Measurements from ENCODE around the gene COL2A1.
A peak's percentile ranks its signal among the peaks of the same experiment; 100 is the strongest.

The COL2A1 gene

DNA sequence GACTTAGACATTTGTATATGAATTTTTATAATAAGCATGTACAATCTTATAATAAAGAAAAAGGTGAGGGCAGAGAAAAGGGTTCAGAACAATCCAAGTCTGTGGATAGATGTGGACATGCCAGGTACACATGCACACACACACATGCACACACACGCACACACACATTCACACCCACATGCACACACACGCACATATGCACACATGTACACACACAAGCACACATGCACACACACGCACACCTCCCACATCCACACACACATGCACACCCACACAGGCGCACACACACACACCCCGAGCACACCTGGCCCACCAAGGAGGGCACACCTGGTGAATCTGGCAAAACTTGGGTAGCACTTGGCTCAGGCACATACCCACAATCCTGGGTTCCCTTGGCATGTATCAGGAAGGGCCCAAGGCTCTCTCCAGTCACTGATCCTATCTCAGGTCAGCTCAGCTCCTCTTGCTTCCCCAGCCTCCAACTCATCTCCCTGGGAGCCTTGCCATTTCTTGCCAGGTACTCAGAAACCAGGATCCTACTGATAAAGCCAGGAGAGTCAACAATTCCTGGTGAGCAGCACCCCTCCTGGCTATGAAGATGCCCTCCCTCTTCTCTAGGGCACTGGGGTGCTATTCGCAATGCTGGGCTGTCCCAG lies 59.5 kb downstream of the COL2A1 start:
- DNase-seq (ENCODE audit: low read depth) = no peak

GRCh38 chr12:47943623-47944340 lies 60.5 kb downstream of the COL2A1 start:
- no peak for DNase-seq (ENCODE audit: low read depth)

DNA sequence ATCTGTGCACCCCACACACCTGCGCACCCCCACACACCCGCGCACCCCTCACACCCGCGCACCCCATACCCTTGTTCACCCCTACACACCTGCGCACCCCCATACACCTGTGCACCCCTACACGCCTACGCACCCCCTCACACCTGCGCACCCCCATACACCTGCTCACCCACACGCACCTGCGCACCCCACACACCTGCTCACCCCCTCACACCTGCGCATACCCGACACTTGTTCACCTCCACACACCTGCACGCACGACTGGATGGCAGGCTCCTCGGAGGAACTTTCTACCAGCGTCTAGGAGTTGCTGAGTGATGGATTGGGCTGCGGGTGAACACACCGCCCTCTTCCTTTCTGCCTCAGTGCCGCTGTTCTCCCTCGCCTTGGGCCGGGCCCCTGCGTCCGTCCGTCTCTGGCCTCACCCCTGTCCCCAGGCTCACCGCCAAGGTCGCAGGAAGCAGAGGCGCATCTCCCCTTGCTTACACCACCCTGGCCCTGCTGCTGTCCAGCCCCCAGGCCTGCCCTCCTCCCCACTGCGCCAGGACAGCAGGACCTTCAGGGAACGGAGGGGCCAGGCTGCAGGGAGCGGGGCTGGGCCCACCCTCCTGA lies 61.6 kb downstream of the COL2A1 start:
- DNase-seq (ENCODE audit: low read depth) = no peak

DNA sequence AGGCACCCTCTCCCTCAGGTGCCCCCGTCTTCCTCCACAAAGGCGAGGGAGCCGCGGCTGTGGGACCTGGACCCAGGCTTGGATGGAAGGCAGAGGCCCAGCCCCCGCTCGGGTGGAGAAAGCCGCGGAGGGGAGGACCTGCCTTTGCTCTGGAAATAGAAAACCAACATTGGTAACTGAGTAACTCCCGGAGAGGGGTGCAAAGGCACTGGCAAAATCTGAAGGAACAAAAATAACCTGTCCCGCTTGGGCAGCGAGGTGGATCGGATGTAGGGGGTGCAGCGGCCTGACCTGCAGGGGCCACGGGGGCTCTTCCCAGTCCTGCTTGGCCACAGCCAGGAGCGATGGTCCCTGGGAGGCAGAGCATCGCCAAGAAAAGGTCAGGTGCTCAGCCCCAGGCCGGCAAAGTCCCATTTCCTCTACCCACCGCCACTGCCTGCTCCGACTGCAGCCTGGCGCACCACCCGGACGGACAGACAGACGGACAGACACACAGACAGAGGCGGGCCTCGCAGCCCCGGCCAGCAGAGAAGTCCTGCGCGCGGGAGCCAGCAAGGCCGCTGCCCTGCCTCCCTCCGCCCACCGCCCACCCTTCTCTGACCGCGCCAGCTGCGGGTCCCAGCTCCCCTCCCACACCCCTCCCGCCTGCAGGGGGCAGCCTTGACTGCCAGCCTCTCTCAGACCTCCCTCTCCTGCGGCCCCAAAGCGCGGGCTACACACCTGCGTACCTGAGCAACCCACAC lies 62.2 kb downstream of the COL2A1 start:
- DNase-seq (ENCODE audit: low read depth) = no peak

DNA sequence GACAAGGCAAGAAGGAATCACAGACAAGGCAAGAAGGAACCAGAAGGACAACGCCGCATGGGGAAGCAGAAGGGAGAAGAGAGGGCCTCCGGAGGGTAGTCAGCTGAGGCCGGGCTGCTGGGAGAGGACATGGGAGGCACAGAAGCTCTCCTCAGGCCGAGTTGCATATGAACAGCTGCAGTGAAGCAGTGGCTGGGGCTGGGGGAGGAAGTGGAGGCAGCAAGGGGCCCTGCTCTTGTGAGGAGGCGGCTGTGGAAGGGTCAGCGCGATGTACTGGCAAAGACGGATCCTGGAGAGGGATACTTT lies 62.8 kb downstream of the COL2A1 start:
- no peak for DNase-seq (ENCODE audit: low read depth)

DNA sequence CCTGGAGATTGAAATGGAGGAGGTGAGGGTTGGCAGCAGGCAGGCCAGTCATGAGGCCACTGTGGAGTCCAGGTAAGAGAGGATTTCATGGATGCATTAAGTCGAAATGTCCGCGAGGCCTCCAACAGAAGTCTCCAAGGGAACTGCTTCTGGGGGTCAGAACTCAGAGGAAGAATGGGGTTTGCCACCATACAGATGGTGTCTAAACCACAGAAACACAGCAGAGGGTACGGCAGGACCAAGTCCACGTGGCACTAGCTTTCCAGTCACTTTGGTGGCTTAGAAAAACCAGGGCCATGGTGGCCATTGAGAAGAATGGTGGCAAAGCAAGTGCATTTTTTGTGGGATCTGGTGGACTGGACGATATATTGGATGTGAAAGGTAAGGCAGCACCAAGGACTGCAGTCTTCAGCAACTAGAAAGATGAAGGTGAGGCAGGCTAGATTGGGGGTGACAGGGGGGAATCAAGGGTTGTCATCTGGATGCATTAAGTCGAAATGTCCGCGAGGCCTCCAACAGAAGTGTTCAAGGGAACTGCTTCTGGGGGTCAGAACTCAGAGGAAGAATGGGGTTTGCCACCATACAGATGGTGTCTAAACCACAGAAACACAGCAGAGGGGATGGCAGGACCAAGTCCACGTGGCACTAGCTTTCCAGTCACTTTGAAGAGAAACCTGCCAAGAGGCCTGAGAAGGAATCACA lies 63.4 kb downstream of the COL2A1 start:
- no peak for DNase-seq (ENCODE audit: low read depth)

DNA sequence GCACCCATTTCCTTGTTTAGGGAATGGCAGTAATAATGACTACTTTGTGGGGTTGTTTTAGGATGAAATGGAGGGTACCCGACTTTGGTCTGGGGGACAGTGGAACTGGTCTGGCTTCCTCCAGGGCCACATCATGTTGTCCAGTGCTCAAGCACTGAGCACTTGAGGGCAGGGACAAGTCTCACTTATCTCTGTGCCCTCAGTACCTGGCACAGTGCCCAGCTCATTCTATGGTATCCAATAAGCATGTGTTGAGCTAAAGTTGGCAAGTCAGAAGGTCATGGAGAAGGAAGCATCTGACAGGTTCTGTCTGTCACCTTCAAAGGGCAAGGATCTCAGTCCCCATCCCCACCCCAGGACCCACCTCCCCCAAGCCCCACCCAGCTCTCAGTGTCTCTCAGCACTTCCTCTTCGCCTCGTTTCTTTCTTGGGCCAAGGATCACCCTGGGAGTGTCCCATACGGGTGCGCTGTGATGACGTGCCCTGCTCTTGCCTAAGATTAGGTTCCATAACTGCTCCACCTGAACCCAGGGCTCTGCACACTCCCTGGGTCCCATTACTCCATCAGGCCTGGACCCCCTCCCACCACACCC lies 65.2 kb downstream of the COL2A1 start:
- DNase-seq (ENCODE audit: low read depth) = no peak

DNA sequence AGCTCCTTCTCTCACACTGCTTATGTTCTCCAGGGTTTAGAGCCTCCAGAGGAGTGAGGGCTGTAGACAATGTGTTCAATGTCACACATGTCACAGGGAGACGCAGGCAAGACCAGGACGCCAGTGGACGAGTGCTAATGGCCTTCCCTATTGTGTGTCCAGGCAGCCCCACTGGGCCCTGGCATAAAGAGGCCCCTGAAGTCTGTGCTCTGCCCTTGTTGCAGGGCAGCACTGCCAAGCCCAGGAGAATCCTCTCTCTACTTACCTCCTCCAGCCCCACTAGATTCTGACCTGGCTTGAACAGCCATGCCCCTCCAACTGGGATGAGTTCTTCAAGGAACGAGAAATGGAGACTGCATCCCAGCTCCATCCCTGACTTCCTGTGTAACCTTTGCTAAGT lies 65.7 kb downstream of the COL2A1 start:
- no peak for DNase-seq (ENCODE audit: low read depth)

DNA sequence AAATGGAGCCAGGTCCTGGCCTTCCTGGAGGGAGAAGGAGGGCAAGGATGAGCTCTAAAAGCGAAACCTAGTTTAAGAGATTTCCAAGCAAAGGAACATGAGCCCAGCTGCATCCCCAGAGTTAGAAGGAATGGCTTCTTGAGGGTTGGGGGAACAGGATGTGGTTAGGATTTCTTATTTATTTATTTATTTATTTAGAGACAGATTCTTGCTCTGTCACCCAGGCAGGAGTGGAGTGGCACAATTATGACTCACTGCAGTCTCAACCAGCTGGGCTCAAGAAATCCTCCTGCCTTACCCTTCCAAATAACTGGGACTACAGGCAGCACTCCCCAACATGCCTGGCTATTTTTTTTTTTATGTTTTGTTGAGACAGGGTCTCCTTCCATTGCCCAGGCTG lies 66.2 kb downstream of the COL2A1 start:
- DNase-seq (ENCODE audit: low read depth) = peak; percentile 40

DNA sequence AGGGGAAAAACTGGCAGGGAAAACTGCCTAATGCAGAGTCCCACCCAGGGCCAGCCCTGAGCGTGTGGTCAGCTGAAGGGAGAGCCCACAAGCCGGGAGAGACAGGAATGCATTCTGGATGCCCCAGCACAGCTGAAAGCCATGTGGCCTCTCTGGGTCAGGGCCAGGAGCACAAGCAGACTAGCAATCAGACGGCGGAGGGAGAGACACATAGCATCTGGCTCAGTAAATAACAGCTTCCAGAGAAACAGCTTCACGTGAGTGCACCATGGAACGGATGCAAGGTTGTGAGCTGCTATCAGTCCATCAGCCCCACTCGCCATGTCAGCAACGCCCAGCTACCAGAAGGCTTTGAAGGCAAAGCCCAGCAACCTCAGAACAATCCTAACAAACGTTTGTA lies 69.1 kb downstream of the COL2A1 start:
- no peak for DNase-seq (ENCODE audit: low read depth)

DNA sequence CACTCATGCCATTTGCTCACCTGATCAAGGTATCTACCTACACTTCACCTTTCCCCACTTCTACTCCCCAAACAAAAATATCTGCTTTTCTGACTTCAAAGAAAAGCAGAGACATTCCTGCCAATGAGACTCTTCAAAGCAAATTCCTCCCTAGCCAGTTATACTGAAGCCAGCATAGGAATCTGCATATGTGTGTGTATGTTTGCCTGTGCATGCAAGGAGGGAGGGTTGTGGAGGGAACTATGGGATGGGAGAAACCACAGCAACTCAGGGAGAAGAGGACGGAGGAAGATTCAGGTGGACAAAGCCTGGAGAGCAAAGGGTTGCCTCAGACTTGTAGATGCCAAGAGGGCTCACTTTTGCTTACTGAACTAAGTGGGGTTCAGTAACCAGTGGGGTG lies 73.1 kb downstream of the COL2A1 start:
- DNase-seq (ENCODE audit: low read depth) = no peak

- DNase-seq (ENCODE audit: low read depth) = no peak
Observed at GRCh38 chr12:47930634-47931033, 73.6 kb downstream of the COL2A1 start.

- DNase-seq (ENCODE audit: low read depth) = no peak
Observed at GRCh38 chr12:47927346-47927745, 76.9 kb downstream of the COL2A1 start.
